Stimulated activated CD8-positive, alpha-beta memory T cell treated with anti-CD3 and anti-CD28 coated beads, Interleukin-15, amount 100 ng/mL, for 24 hours (primary cell): ENCODE data around the gene ODC1.

Experiments used
- DNase-seq: peaks from one replicate; pipeline ENCODE4 v3.0.0-alpha.2; 2020; ENCODE audit warnings: low read depth

ODC1 gene

DNA sequence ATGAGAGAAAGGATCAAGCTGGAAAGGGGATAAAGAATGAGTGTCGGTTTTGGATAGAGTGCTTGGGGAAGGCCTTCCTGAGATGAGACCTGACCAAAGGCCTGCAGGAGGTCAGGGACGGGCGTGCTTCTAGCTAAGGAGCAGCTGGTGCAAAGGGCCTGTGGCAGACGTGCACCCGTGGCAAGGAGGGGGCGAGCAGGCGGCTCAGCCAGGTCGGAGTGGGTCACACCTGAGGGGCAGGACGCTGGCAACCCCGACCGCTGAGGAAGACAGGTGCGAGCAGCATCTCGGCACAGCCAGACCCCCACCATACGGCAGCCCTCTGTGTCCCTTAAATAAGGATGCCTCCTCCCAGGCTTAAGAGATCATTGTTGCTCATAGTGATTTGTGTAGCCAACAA is 48.1 kb downstream of the ODC1 start:
- no peak for DNase-seq

- no peak for DNase-seq
Observed at GRCh38 chr2:10399358-10399757, 48.8 kb downstream of the ODC1 start.

DNA sequence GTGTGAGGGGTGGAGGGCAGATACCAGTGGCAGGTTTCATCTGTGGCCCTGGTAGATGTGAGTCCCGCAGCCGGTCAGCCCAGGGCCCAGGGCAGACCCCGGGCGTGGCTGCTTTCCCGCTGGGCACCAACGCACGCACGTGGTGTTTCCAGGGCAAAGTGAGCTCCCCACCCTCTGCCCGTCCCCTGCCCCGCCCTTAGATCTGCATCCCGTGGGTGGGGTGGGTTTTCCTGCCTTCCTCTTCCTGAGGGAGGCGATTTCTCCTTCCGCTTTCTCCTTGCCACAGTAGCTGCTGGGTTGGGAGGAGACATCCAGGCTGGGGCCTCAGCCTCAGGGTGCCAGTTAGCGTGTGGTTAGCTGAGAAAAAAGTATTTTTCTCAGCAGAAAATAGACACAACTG is 49.6 kb downstream of the ODC1 start:
- DNase-seq, result no peak

DNA sequence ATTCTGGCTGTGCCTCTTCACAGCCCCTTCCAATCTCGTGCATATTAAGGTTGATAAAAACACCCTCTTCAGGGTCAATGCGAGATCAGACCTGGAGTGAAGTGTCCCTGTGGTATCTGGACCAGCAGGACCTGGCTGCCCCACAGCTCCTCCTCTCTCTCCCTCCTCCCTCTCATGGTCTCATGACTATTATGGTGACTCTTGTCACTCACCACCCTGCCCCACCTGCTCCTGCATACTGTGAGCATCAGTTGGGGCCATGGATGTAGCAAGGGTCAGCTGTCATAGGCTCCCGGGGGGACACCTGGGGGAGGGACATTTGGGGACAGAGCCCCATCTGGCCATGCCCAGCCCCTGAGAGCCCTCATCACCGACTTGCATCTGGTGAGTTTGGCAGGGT is 50.2 kb downstream of the ODC1 start:
- no peak for DNase-seq

- DNase-seq, result no peak
Observed at GRCh38 chr2:10397297-10397875, 50.7 kb downstream of the ODC1 start.

DNA sequence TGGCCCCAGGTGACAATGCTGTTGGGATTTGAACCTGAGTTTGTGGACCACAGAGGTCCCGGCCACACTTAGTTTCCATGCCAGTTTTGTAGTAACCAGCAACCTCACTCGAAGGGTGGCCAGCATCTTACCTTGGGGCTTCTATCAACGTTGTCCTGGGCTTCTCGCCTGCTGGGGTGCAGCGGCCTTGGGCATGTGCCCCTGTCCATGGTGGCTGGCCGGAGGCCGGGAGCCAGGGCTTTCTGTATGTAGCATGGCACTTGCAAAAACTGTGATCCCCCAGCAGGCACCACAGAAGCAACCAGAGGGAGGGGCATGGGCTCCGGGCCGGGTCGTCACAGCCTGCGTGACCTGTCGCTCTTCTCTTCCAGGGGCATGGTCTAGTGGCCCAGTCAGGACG is 51.7 kb downstream of the ODC1 start:
- DNase-seq, result no peak

DNA sequence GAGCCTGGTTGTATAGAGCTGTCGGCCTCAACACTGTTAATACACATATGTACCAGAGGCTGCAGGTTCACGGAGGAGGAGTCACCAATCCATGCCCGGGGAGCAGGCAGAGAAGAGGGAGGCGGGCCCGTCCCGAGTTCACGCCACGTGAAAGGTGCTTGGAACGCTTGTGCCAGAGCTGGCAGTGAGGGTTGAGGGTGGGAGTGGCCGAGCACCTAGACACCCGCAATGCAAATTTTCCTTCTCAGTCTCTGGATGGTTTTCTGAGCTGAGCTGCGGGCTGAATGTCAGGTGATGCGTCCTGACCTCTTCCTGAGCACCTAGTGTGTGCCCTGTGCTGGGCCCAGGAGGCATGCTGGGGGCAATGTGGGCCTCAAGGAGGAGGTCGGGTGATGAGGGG is 52.2 kb downstream of the ODC1 start:
- no peak for DNase-seq

GRCh38 chr2:10393640-10393982 is 54.5 kb downstream of the ODC1 start:
- DNase-seq, result no peak

DNA sequence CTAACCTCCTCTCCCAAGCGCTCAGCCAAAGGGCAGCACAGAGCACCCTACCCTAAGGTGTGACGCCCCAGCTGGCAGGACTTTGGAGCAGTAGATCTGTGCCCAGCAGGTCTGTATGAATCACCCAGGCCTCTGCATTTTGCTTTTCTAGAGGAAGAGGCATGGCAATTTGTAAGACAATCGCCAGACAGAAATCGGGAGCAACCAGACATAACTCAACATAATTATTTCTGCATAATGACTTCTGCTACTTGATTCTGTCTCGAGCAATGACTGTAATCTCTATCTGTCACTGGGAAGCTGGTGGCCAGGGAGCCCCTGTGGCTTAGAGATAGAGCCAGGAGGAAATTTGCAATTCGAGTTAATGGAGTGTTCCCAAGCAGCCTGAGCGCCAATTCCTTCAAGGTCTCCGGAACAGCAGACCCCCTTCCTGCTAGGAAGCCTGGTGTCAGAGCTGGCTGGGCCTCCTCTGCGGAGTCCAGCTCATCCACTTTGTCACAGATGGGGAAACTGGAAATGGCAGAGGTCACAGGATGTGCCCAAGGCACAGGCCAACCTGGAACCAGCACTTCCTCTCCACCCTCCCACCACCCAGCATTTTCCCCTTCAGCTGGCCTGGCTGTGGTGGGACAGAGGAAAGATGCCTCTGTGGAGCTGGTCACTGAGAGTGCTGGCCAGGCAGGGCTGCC is 55.0 kb downstream of the ODC1 start:
- no peak for DNase-seq

DNA sequence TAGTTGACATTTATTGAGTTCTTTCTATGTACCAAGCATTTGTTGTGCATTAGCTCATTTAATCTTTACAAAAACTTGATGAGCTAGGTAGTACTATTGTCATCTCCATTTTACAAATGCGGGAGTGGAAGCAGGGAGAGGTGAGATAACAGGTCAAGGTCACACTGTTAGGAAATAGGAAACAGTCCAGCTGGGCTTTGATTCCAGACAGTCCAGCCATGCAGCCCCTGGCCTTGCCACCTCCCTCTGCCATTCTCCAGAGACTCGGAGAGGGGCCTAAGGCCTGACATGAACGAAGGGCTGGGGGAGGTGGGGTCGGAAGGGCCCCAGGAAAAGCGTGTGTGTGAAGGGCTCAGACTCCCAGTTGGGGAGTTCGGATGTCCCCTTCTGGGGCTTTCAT is 55.6 kb downstream of the ODC1 start:
- DNase-seq, result no peak

DNA sequence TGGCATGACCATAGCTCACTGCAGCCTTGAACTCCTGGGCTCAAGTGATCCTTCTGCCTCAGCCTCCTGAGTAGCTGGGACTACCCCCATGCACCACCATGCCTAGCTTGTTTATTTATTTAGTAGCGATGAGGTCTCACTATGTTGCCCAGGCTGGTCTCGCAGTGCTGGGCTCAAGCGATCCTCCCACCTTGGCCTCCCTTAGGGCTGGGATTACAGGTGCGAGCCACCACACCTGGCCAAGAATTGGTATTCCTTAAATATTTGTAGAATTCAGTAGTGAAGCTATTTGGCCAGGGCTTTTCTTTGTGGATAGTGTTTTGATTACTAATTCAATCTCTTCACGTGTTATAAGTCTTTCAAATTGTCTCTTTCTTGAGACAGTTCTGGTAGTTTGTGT is 56.0 kb downstream of the ODC1 start:
- DNase-seq, result no peak

DNA sequence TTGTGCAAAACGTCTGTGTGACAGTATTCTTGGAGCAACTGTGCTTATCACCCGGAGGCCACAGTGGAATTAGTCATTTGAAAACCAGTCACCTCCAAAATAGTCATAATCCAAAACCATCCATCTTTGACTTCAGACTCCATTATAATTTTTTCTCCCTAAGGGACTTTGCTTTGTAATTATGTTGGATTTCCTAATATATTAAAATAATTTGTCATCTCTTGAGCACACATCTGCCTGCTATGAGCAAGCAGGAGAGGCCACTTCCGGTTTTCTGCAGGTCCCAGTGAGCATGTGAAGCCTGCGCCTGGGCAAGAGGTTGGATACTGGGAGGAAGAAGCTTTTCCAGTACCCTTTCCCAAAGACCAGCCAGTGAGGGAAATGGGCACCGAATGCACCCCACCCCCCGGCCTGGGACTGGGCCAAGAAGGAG is 57.7 kb downstream of the ODC1 start:
- DNase-seq, result no peak
